B cell (primary cell): ENCODE data around the gene IER2. TPM values are rescaled to one million over a fixed set of nuclear protein-coding genes. Genes with fewer than 3 reads are reported as not detected.
"Not testable (repeated sequence)": the region's sequence is repeated elsewhere in the genome, so short reads cannot be mapped to it uniquely, and the experiment has no call there.

Experiments used
- ATAC-seq: fragments of 200-7000 bp; cut with Tn5 transposase; one replicate; pipeline ENCODE4 v1.10.0; 2021; ENCODE audit warnings: low read depth, mild to moderate bottlenecking, moderate number of reproducible peaks, moderate library complexity
- CTCF ChIA-PET: fragments of 350-600 bp; sonication (Branson Sonifier 250); formaldehyde crosslinking; loops from one replicate; lab custom pipeline; 2021; ENCODE audit warnings: antibody characterized with exemption, inconsistent platforms; lab: Charles Lee
- POLR2A ChIA-PET: fragments of 350-600 bp; sonication (Branson Sonifier 250); formaldehyde crosslinking; loops from one replicate; lab custom pipeline; 2021; ENCODE audit warnings: antibody characterized with exemption; lab: Charles Lee
- DNase-seq: peaks from one replicate; pipeline ENCODE4 v3.0.0; 2013
- H2AFZ ChIP-seq: 2 replicates; pipeline ENCODE4 v1.6.1; 2012; ENCODE audit warnings: mild to moderate bottlenecking, low read depth, low read length; ENCODE audit not compliant: insufficient read depth, poor library complexity, severe bottlenecking
- H3K27ac ChIP-seq, 2 donors: 1 replicate in 1 of 2; 2 replicates in 1 of 2; pipeline ENCODE4 v1.5.1; 2012 to 2013; ENCODE audit warnings: low read length in 2 of 2, mild to moderate bottlenecking in 2 of 2, moderate library complexity in 1 of 2
- H3K27me3 ChIP-seq, 4 experiments: fragments of 200-600 bp in 1 of 4; sonication (generic) in 1 of 4; replicated peaks in 1 of 4; 1 replicate in 2 of 4; 2 replicates in 2 of 4; pipeline versions ENCODE4 v1.6.1 to v1.7.0; 2013 to 2016; ENCODE audit warnings: low read length in 3 of 4, mild to moderate bottlenecking in 2 of 4, mixed read lengths in 1 of 4, moderate library complexity in 1 of 4; ENCODE audit not compliant: insufficient read depth in 4 of 4, control insufficient read depth in 3 of 4; ENCODE audit errors: control extremely low read depth in 1 of 4
- H3K36me3 ChIP-seq, 2 experiments: replicated peaks in 1 of 2; 1 replicate in 1 of 2; 2 replicates in 1 of 2; pipeline versions ENCODE4 v1.6.1 to v1.7.1; 2013; ENCODE audit warnings: low read length in 1 of 2; ENCODE audit not compliant: insufficient read depth in 2 of 2, control insufficient read depth in 1 of 2; ENCODE audit errors: control extremely low read depth in 1 of 2, extremely low read depth in 1 of 2
- H3K4me1 ChIP-seq, 2 donors: fragments of 200-600 bp in 1 of 2; sonication (generic) in 1 of 2; 1 replicate in 1 of 2; 2 replicates in 1 of 2; pipeline versions ENCODE4 v1.5.1 to v1.6.1; 2013 to 2017; ENCODE audit warnings: low read length in 2 of 2; ENCODE audit not compliant: control insufficient read depth in 2 of 2, insufficient read depth in 2 of 2
- H3K4me2 ChIP-seq: replicated peaks from 2 replicates; pipeline ENCODE3; 2012; ENCODE audit warnings: mild to moderate bottlenecking, low read depth, low read length; ENCODE audit not compliant: poor library complexity, severe bottlenecking
- H3K4me3 ChIP-seq, 5 experiments: fragments of 200-600 bp in 1 of 5; sonication (generic) in 1 of 5; 1 replicate in 3 of 5; 2 replicates in 2 of 5; pipeline versions ENCODE4 v1.5.1 to v1.7.0; 2011 to 2016; ENCODE audit warnings: low read length in 4 of 5, mild to moderate bottlenecking in 4 of 5, low read depth in 2 of 5, control low read depth in 1 of 5, moderate library complexity in 1 of 5; ENCODE audit not compliant: insufficient read depth in 1 of 5; ENCODE audit errors: control extremely low read depth in 1 of 5, extremely low read depth in 1 of 5
- H3K79me2 ChIP-seq: fragments of 200-600 bp; sonication (generic); one replicate; pipeline ENCODE4 v1.6.0; 2016; ENCODE audit warnings: low read length; ENCODE audit not compliant: control insufficient read depth, insufficient read depth
- H3K9ac ChIP-seq: fragments of 200-600 bp; sonication (generic); 2 replicates; pipeline ENCODE4 v1.6.1; 2017; ENCODE audit warnings: mild to moderate bottlenecking, low read length, moderate library complexity
- H3K9me3 ChIP-seq, 3 donors: one replicate each; pipeline versions ENCODE4 v1.6.1 to v1.7.1; 2013; ENCODE audit warnings: low read length in 2 of 3; ENCODE audit not compliant: control insufficient read depth in 2 of 3, insufficient read depth in 1 of 3; ENCODE audit errors: control extremely low read depth in 1 of 3
- H4K20me1 ChIP-seq: 2 replicates; pipeline ENCODE4 v1.6.0; 2012; ENCODE audit warnings: mild to moderate bottlenecking, low read length; ENCODE audit not compliant: insufficient read depth, control insufficient read depth, poor library complexity, severe bottlenecking
- H3K27ac Mint-ChIP-seq: one replicate; pipeline ENCODE4 v1.8.0; 2021; ENCODE audit warnings: mixed read lengths
- H3K27me3 Mint-ChIP-seq: one replicate; pipeline ENCODE4 v1.8.0; 2021; ENCODE audit warnings: mixed read lengths
- H3K4me1 Mint-ChIP-seq: one replicate; pipeline ENCODE4 v1.8.0; 2021; ENCODE audit warnings: mixed read lengths
- H3K4me3 Mint-ChIP-seq: one replicate; pipeline ENCODE4 v1.8.0; 2021; ENCODE audit warnings: mixed read lengths
- H3K9me3 Mint-ChIP-seq: one replicate; pipeline ENCODE4 v1.8.0; 2022; ENCODE audit warnings: mixed read lengths; ENCODE audit not compliant: insufficient read depth
- CTCF ChIP-seq: fragments of 200-600 bp; IDR thresholded peaks from one replicate; pipeline ENCODE4 v1.8.0; 2022; ENCODE audit warnings: antibody characterized with exemption, mild to moderate bottlenecking
- EZH2 ChIP-seq: IDR thresholded peaks from 2 replicates; pipeline ENCODE4 v1.6.1; 2012; ENCODE audit warnings: borderline replicate concordance, low read depth, mild to moderate bottlenecking, moderate library complexity, low read length; ENCODE audit not compliant: insufficient read depth, poor library complexity, severe bottlenecking
- WGBS: methylation state at CpG from one replicate; pipeline ENCODE4 v1.1.5; 2013; ENCODE audit warnings: missing lambda C conversion rate; ENCODE audit not compliant: insufficient coverage; 5-methylcytosine and 5-hydroxymethylcytosine counted together
- intact Hi-C: fragments of 100-400 bp; cut with micrococcal nuclease; formaldehyde crosslinking; loops from one replicate; pipeline ENCODE4 v1.10.0; 2022
- polyA plus RNA-seq: library from polyadenylated mRNA; depleted of rRNA; stranded (reverse); fragments of >200 nt; gene quantifications from 2 replicates; pipeline ENCODE4 v1.2.3, GENCODE V29; 2012
- total RNA-seq, 2 donors: library from RNA; stranded (reverse); fragments of 120-200 nt in 1 of 2; gene quantifications; 1 replicate in 1 of 2; 2 replicates in 1 of 2; pipeline versions ENCODE4 v1.2.3 to v1.2.4, GENCODE V29; 2013 to 2022

IER2 gene
- total and polyA plus RNA-seq, 2 donors (not counting 1 experiment from before 2014, with no cell fraction given), result 189 to 2,152 TPM

GRCh38 chr19:13195678-13196077, 45.5 kb downstream of the IER2 start:
- POLR2A ChIA-PET, result interaction anchor here (0.5 to 4.0 kb wide), 11 partner anchors 26 to 216 kb away, joined by 3 to 50 read pairs (median 4); partner anchors contain the start of genes IER2 and STX10
- H3K4me1 ChIP-seq, result peaks cover 26 to 35% of the 10 kb centered on the region in 2 donors
- H2AFZ ChIP-seq, result peak overlapping the region; percentile 35
- ATAC-seq (peak; percentile 67), DNase-seq (peak; percentile 77)
- H3K4me2 ChIP-seq, result peak overlapping the region; percentile 8
- intact Hi-C loops, result loop anchor here (1.0 to 10.0 kb wide), 4 partner anchors 39 to 221 kb away; partner anchors contain the start of genes IER2 and STX10
- Mint-ChIP-seq H3K4me1 (peaks cover 21% of the 10 kb centered on the region), H3K27ac (peak overlapping the region; percentile 67), H3K4me3 (no peak overlapping the region), H3K27me3 (no peaks in the 10 kb centered on the region), H3K9me3 (no peaks in the 10 kb centered on the region)
- no peaks in the 10 kb centered on the region for H3K79me2 ChIP-seq
- no peaks in the 10 kb centered on the region for H3K27me3 ChIP-seq
- H4K20me1 ChIP-seq, result no peaks in the 10 kb centered on the region
- CTCF ChIA-PET, result interaction anchor here (0.8 to 8.1 kb wide), 40 partner anchors 9 to 394 kb away, joined by 3 to 154 read pairs (median 9); partner anchors contain the start of genes IER2, NACC1 and STX10
- H3K27ac ChIP-seq, result no peak overlapping the region
- WGBS, result 77% methylated on average over 8 of the region's 11 CpGs
- peaks cover 0 to 5% (median 0%) of the 10 kb centered on the region in 3 donors for H3K9me3 ChIP-seq
- no peaks in the 10 kb centered on the region for H3K36me3 ChIP-seq
- peak; percentile 82 for TF ChIP-seq CTCF
- no peak for TF ChIP-seq EZH2
- H3K9ac ChIP-seq, result no peak overlapping the region
- no peak overlapping the region for H3K4me3 ChIP-seq

- Mint-ChIP-seq H3K27ac (no peak overlapping the region), H3K9me3 (no peaks in the 10 kb centered on the region), H3K4me1 (peaks cover 16% of the 10 kb centered on the region), H3K4me3 (no peak overlapping the region), H3K27me3 (no peaks in the 10 kb centered on the region)
- WGBS, result 95% methylated on average over 18 of the region's 18 CpGs
- Histone ChIP-seq H3K9me3 (peaks cover 0 to 1% (median 0%) of the 10 kb centered on the region in 3 donors), H4K20me1 (no peaks in the 10 kb centered on the region), H3K4me3 (no peak overlapping the region), H2AFZ (no peak overlapping the region), H3K79me2 (no peaks in the 10 kb centered on the region), H3K4me1 (peaks cover 20 to 25% of the 10 kb centered on the region in 2 donors), H3K27ac (no peak overlapping the region), H3K4me2 (no peak overlapping the region), H3K27me3 (no peaks in the 10 kb centered on the region), H3K36me3 (no peaks in the 10 kb centered on the region), H3K9ac (no peak overlapping the region)
- intact Hi-C loops, result loop anchor here (10.0 kb wide), 1 partner anchor 224 kb away; no protein-coding TSS in a partner anchor
- ATAC-seq (no peak), DNase-seq (no peak)
- POLR2A ChIA-PET, result no interaction called here
- TF ChIP-seq CTCF (no peak), EZH2 (no peak)
- CTCF ChIA-PET, result interaction anchor here (1.0 to 1.4 kb wide), 3 partner anchors 34 to 221 kb away, joined by 3 to 4 read pairs (median 4); no protein-coding TSS in a partner anchor
These were observed 48.4 kb downstream of the IER2 start for GRCh38 chr19:13198634-13199033.

GRCh38 chr19:13202112-13202511, 51.9 kb downstream of the IER2 start:
- H4K20me1 ChIP-seq, H3K9me3 ChIP-seq, H3K4me2 ChIP-seq, H3K9me3 Mint-ChIP-seq, H3K27ac ChIP-seq, H3K36me3 ChIP-seq, H3K27ac Mint-ChIP-seq, H3K4me3 Mint-ChIP-seq, H3K79me2 ChIP-seq, H3K4me1 Mint-ChIP-seq, H3K9ac ChIP-seq, H3K27me3 ChIP-seq, H3K27me3 Mint-ChIP-seq, intact Hi-C loops, DNase-seq, H2AFZ ChIP-seq, ATAC-seq, H3K4me3 ChIP-seq: not testable (repeated sequence)
- H3K4me1 ChIP-seq, result peaks cover 3 to 13% of the 10 kb centered on the region in 2 donors
- CTCF ChIA-PET, result interaction anchor here (0.6 to 1.2 kb wide), 7 partner anchors 12 to 586 kb away, joined by 3 to 6 read pairs (median 4); partner anchors contain the start of genes IER2 and STX10
- WGBS, result no CpG with 5 or more reads among the region's 7 CpGs
- POLR2A ChIA-PET, result interaction anchor here (0.7 to 2.1 kb wide), 2 partner anchors 34 to 962 kb away, joined by 4 to 6 read pairs; no protein-coding TSS in a partner anchor
